GM06990 (cell line): ENCODE results near the gene MYBL2.

Experiments
- DNase-seq: peaks from one replicate; pipeline ENCODE4 v3.0.0-alpha.2; 2011; ENCODE audit not compliant: insufficient read length; ENCODE audit errors: extremely low read depth
- H3K27me3 ChIP-seq: replicated peaks from 2 replicates; pipeline ENCODE4 v1.6.0; 2011; ENCODE audit warnings: low read length; ENCODE audit not compliant: control insufficient read depth, insufficient read depth
- H3K36me3 ChIP-seq: 2 replicates; pipeline ENCODE4 v1.5.1; 2011; ENCODE audit warnings: low read length; ENCODE audit not compliant: control insufficient read depth, insufficient read depth
- H3K4me3 ChIP-seq: replicated peaks from 2 replicates; pipeline ENCODE4 v1.5.1; 2011; ENCODE audit warnings: low read depth, mild to moderate bottlenecking, control low read depth, low read length
- TF ChIP-seq, protein P1 (sequence below): IDR thresholded peaks from 2 replicates; pipeline ENCODE4 v1.5.1; 2011; ENCODE audit warnings: low read length, control low read depth, mild to moderate bottlenecking, inconsistent platforms; ENCODE audit not compliant: insufficient read depth, poor library complexity, severe bottlenecking

Gene MYBL2

DNA sequence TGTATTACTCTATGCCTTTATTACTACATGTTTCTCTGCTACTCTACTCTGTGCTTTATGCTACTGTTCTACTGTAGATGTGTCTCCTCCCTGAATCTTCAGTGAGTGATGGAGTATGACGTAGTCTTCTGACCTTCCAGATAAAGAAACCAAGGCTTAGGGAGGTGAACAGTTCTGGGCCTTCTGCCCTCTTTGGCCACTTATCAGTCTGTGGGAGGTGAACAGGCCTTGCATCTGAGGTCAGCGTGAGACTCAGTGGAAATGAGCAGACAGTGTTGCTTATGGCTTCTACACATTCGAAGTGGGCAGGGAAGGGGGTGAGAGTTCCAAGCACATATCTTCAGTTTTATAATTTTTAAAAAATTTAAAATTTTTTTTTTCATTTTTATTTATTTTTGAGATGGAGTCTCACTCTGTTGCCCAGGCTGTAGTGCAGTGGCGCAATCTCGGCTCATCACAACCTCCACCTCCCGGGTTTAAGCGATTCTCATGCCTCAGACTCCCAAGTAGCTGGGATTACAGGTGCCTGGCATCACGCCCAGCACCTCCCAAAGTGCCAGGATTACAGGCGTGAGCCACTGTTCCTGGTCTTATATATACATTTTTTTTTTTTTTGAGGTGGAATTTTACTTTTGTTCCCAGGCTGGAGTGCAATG is 24.2 kb downstream of the MYBL2 start:
- DNase-seq, result no peak
- Histone ChIP-seq H3K4me3 (no peak overlapping the region), H3K27me3 (no peaks in the 10 kb centered on the region), H3K36me3 (peaks cover 18% of the 10 kb centered on the region)
- TF ChIP-seq, protein P1, sequence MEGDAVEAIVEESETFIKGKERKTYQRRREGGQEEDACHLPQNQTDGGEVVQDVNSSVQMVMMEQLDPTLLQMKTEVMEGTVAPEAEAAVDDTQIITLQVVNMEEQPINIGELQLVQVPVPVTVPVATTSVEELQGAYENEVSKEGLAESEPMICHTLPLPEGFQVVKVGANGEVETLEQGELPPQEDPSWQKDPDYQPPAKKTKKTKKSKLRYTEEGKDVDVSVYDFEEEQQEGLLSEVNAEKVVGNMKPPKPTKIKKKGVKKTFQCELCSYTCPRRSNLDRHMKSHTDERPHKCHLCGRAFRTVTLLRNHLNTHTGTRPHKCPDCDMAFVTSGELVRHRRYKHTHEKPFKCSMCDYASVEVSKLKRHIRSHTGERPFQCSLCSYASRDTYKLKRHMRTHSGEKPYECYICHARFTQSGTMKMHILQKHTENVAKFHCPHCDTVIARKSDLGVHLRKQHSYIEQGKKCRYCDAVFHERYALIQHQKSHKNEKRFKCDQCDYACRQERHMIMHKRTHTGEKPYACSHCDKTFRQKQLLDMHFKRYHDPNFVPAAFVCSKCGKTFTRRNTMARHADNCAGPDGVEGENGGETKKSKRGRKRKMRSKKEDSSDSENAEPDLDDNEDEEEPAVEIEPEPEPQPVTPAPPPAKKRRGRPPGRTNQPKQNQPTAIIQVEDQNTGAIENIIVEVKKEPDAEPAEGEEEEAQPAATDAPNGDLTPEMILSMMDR, result no peak

GRCh38 chr20:43691928-43692524 is 25.1 kb downstream of the MYBL2 start:
- Histone ChIP-seq H3K4me3 (no peak overlapping the region), H3K27me3 (no peaks in the 10 kb centered on the region), H3K36me3 (peaks cover 14% of the 10 kb centered on the region)
- DNase-seq, result no peak
- TF ChIP-seq, protein P1, result peak; percentile 81

- H3K4me3 ChIP-seq, result no peak overlapping the region
- DNase-seq, result no peak
- H3K27me3 ChIP-seq, result no peaks in the 10 kb centered on the region
- TF ChIP-seq, protein P1, result no peak
- H3K36me3 ChIP-seq, result peaks cover 8% of the 10 kb centered on the region
These were observed 27.8 kb downstream of the MYBL2 start for GRCh38 chr20:43694763-43695162.

DNA sequence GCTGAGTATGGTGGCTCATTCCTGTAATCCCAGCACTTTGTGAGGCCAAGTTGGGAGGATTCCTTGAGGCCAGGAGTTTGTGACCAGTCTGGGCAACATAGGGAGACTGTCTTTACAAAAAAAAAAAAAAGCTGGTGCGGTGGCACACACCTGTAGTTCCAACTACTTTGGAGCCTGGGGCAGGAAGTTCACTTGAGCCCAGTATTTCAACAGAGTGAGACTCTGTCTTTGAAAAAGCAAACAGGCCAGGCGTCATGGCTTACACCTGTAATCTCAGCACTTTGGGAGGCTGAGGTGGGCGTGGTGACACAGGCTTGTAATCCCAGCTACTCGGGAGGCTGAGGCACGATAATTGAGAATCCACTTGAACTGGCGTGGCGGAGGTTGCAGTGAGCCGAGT is 28.7 kb downstream of the MYBL2 start:
- TF ChIP-seq, protein P1, result no peak
- H3K4me3 ChIP-seq, result no peak overlapping the region
- DNase-seq, result no peak
- H3K36me3 ChIP-seq, result peaks cover 15% of the 10 kb centered on the region
- no peaks in the 10 kb centered on the region for H3K27me3 ChIP-seq

DNA sequence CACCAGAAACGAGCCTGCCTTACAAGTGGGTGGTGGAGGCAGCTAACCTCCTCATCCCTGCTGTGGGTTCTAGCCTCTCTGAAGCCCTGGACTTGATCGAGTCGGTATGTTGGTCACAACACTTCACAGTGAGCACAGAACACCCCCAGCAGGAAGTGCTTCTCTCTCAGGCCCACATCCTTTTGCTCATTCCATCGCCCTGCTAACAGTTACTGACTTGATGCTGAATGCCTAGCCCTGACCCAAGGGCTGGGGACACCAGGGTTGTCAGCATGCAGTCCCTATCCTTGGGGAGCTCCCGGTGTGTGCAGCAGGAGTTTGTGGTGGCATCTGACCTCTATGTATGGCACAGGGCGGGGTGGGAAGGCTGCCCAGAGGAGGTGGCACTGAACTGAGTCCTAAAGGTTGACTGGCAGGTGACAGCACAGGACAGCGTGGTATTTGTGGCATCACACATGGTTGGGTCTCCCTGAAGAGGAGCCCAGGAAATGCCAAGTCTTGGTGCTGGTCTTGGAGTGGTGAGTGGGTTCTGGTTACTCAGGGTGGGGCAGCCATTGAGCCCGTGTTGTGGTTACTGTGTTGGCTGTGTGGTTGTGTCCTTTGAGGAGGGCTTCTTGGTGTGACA is 33.1 kb downstream of the MYBL2 start:
- Histone ChIP-seq H3K27me3 (no peaks in the 10 kb centered on the region), H3K36me3 (peaks cover 37% of the 10 kb centered on the region), H3K4me3 (no peak overlapping the region)
- TF ChIP-seq, protein P1, result no peak
- no peak for DNase-seq
